CD4-positive, alpha-beta T cell treated with Interleukin-2 at 100 ng/mL for 4 hours (primary cell): ENCODE measurements around the gene TTC7B.

Source experiments
- DNase-seq: peaks from one replicate; pipeline ENCODE4 v3.0.0-alpha.2; 2020; ENCODE audit warnings: low spot score

TTC7B gene

DNA sequence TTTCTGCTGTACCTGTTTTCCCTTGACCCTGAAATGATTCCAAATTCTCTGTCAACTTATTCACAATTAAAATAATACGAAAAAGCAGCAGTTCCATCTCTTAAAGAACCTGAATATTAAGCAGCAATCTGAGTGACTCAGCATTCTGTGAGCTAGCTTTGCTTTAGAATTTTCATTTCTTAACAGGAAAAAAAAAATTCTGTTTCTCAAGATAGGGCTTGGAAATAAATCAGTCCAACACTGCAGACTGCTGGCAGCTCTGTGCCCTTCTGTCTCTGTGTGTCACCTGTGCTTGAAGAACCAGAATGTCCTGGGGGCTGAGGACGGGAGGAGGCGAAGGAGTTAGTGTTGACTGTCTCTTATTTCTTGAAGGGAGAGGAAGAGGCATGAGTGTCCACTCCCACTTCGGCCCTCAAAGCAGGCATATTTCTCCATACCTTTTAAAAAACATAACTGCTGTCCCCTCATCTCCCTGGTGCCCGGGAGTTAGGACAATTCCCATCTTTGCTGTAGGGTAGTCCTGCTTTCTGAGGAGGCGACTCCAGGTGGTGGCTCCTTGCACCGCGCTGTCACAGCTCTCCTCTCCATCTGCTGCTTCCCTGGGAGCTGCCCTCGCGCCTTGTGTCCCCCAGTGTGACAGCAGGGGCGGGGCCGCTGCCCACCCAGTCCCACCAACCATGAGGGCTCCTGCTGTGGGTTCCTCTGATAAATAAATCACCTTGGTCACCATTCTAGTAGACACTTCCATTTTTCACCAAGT is 216.3 kb downstream of the TTC7B start:
- DNase-seq, result no peak

DNA sequence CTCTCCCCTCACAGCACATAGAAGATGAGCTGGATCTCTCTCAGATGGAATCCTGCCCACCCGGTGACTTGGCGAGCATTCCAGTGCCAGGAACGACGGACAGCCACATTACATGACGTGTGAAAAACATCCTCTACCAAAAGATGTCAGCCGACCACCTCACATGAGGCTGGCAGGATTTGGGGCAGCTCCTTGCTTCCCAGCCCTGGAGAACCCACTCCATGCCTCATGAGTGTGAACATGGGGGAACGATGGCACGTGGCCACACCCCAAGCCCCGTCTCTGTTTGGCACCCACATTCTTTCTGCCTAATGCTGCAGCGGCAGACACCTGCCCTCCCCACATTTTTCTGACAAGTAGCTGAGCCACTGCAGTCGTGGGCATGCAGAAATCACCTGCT is 216.9 kb downstream of the TTC7B start:
- DNase-seq, result no peak

GRCh38 chr14:90597961-90598360 is 218.3 kb downstream of the TTC7B start:
- DNase-seq, result no peak

GRCh38 chr14:90596733-90597132 is 219.5 kb downstream of the TTC7B start:
- DNase-seq, result no peak

GRCh38 chr14:90593254-90594040 is 222.8 kb downstream of the TTC7B start:
- DNase-seq, result no peak

- DNase-seq, result no peak
Measured at GRCh38 chr14:90592655-90593054, 223.6 kb downstream of the TTC7B start.

DNA sequence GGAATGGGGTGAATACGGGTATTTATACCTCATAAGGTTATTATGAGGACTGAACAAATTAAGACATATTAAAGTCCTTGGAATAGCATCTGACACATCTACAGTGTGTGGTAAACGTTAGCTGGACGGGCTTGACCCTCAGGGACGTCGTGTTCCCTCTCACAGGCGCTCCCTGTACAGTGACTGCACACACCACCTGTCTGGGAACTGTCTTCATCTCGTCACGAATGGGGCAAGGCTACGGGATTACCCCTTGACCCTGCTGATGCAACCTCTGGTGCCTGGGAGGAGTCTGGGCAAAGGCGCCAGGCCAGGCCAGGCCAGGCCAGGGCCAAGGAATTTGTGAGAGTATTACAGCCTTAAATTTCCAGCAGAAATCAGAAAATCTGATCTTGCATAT is 228.3 kb downstream of the TTC7B start:
- no peak for DNase-seq

DNA sequence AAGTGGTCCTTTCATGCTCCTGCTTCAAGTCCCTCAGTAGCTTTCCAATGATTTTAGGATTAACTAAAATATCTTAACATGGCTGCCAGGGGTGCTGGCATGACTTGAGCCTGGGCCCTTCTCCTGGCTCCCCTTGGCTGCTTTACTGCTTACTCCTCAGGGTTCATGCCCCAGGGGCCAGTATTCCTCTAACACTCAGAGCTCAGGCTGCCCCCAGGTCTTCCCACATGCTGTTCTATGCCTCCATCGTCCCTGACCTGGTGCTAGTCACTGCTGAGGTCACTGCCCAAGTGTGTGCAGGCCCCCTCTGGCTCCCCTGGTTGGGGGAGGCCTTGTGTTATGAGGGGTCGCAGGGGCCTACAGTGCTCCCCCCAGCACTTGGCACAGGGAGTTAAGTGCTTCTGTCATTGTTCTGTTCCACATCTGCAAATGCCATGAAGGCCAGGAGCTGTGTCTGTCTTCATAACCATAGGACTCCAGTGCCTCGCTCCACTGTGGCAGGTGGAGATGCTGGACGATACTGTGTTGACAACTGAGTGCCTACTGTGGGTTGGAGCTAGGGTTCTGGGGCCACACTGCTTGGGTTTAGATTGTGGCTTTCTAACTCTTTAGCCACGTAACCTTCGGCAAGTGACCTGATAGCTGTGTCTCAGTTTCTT is 228.8 kb downstream of the TTC7B start:
- no peak for DNase-seq

DNA sequence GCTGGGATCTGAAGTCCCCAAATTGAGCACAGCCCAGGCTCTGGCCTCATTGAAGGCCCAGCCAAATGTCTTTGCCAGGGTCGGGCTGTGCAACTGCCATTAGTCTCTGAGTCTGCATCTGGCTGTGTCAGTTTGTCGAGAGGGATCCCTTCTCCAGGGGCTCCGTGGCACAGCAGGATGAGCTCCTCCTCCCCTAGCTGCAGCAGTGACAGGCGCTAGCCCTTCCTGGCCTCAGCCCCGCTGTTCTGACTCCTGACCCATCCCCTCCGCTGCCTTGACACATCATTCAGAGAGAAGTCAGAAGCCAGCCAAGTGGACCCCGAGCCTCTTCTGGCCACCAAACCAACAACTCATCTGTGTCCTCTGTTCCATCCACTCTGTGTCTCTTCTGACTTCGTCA is 231.1 kb downstream of the TTC7B start:
- no peak for DNase-seq

DNA sequence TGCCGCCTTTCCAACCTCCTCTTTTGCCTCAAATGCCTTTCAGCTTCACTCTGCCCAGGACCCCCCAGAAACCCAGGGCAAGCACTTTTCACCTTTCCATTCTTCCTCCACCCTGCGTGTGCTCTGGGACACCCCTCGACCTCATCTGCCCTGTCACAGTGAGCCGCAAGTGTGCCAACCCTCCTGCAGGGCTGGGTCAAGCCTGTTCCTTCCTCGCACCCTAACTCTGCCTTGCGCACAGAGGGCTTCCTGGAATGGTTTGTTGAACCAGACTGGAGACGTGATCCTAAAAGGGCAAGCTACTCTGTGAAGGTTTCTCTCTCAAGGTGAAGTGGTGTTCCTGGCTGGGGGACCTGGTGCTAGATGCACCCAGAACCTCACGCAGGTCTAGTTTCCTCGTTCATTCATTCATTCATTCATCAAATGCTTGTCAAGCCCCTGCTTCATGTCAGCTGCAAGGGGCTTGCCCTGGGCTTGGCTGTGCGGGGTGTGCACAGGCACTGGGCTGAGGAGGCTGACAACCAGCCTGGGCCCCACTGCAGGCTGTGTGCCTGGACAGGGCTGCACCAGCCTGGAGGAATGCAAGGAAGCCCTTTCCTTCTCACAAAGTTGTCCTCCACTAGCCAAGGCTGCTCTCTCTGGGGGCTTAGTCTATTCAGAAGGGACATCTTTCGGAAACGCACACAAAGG is 232.2 kb downstream of the TTC7B start:
- DNase-seq, result no peak

DNA sequence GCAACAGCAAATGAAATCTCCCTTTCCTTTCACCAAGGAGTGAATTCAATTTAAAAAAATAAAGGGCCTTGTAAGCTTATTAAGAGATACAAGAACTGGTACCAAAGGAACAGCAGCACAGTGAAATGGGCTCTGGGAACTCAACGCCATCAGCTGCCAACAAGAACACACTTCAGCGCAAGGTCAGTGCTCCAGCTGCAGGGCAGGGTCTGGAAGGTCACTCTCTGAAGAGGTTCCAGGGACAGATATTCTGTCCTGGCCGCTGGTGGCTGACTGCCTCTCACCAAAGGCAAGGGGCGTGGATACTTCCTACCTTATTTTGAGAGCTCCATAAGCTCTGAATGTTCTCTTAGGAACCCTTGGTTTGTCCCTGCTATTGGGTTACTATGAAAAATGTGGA is 232.8 kb downstream of the TTC7B start:
- DNase-seq, result no peak

- no peak for DNase-seq
Measured at GRCh38 chr14:90582166-90582565, 234.1 kb downstream of the TTC7B start.

DNA sequence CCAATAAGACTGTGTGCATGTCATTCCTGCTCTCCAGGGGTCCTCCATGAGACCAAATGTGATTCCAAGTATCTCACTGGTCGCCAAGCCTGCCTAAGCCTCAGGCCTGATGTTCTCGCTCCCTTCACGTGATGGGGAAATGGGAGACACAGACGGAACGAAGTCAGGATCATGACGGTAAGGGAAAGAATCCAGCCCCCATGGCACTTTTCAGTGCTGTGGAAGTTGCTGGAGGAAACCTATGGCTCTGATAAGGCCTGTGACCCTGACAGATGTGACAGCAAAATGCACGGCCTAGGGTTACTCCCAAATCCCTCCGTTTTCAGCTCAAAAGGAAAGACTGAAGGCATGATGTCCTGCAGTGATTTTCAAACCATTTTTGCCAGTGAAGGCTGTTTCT is 234.5 kb downstream of the TTC7B start:
- DNase-seq, result no peak

GRCh38 chr14:90580377-90581335 is 235.6 kb downstream of the TTC7B start:
- no peak for DNase-seq

GRCh38 chr14:90579816-90580215 is 236.4 kb downstream of the TTC7B start:
- no peak for DNase-seq

DNA sequence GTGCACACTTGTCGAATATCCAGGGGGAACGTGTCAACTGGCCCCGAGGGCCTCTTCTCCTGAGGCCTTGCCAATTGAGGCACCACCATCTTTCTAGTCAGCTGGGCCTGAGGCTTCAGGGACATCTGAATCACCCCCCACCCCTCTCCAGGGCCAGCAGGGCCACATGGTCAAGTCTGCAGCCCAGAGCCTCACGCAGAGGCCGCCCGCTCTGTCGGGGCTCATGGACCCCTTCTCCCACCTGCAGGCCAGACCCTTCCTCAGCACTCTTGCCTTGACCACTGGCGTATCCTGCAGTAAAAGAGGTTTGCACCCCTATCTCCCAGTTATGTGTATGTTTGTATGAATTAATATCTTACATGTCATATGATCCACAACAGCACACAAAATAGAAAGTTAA is 237.1 kb downstream of the TTC7B start:
- DNase-seq, result no peak

DNA sequence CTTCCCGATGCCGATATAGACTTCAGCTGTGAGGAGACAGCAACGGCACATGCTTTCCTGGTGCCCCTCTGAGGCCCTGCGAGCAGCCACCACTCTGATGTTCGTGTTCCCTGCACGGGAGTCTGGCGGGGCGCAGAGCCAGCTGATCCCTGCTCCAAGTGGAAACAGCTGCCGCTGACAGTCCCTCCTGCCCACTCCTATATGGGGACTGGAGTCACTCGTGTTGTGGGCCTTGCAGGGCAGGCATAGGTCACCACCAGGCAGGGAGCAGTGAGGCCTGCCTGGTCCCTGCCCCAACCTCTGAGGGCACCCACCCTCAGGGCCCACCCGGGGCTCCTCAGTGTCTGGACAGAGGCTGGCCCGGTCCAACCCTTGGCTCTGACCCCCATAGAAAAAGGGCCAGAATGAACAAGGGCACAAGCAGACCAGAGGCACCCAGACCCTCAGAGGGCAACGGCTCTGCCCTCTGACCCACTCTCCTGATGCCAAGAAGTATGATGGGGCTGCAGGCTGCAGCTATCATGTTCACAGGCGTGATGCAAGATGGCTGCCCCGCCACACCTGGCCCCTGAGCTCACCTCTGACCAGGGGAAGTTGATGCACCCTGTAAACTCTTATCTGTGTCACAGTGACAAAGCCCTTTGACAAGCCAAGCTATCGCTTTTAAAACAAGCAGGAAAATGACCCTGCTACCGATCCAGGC is 237.8 kb downstream of the TTC7B start:
- DNase-seq, result no peak

GRCh38 chr14:90577661-90578282 is 238.5 kb downstream of the TTC7B start:
- no peak for DNase-seq

DNA sequence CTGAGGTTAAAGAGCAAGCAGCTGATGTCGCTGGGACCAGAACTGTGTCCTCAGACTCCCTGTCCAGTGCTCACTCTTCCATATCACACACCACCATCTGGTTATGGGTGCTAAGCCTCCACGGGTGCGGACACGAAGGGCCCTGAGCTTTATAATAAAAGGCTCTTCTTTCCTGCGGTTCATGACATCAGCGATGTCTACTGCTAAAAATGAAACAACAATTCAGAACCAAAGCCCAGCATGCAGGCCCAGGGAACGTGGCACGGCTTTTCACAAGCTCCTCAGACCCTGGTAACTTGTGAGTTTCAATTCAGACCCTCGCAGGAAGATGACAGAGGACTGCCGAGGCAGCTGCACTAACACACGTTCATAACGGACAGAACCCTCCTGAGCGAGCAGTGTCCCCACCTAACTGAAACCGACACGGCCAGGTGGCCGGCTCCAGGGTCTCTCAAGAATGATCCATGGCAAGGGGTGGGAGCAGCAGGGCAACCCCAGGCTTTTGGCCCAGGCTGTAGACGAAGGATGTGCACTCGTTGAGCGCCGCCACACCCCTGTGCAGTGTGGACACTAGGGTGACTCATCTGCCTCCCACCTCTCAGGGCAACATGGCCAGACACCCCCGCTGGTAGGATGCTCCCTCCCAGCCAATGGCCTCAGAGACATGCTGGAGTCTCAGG is 239.1 kb downstream of the TTC7B start:
- DNase-seq, result no peak

GRCh38 chr14:90576581-90576980 is 239.6 kb downstream of the TTC7B start:
- DNase-seq, result no peak
